ENCODE data around the gene ABHD12B. TPM values are rescaled to one million over a fixed set of nuclear protein-coding genes. Genes with fewer than 3 reads are reported as not detected.

Gene ABHD12B
- polyA plus RNA-seq, 3 donors = 0.45 to 0.54 TPM; not detected in 1

DNA sequence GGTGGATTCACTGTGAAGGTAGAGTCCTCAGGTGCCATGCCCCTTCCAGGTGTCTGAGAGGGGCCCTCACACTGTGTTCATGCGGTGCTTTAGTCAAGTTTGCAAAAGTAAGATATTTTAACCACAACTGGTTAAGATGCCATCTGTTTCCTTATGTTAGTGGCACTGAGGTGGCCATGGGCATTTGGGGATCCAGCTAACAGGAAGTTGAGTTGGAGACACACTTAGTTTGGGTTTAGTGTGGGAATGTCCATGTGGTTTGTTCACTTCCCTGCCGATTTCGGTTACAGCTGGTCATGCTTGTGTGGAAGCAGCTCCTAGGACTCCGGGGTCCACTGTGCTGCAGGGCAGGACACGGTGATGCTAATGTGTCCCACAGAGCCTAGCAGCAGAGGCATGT lies 17.3 kb upstream of the ABHD12B start:
- H3K4me1 ChIP-seq (ENCODE audit: control insufficient read depth in 1 of 2, insufficient read depth in 2 of 2, low read length in 2 of 2) = peaks cover 5 to 9% of the 10 kb centered on the region in 2 donors
- peak overlapping the region; percentile 6 for H2AFZ ChIP-seq (ENCODE audit: insufficient read depth, low read depth, low read length, poor library complexity, severe bottlenecking)
- Mint-ChIP-seq H3K9me3 (peaks cover 0 to 2% (median 0%) of the 10 kb centered on the region in 7 donors), H3K36me3 (no peaks in the 10 kb centered on the region), H3K27ac (peak overlapping the region in 1 of 7 donors; percentile 83), H3K27me3 (ENCODE audit: low read depth in 3 of 3) (peaks cover 0 to 4% (median 0%) of the 10 kb centered on the region in 3 donors), H3K4me1 (peaks cover 17% of the 10 kb centered on the region), H3K4me3 (no peak overlapping the region)
- H3K4me3 ChIP-seq (replicated peaks in 1 of 3; ENCODE audit: low read depth in 2 of 3, low read length in 3 of 3) = no peak overlapping the region
- no peak overlapping the region for H3K4me2 ChIP-seq (replicated peaks; ENCODE audit: extremely low read depth, low read length, poor library complexity, severe bottlenecking)
- H3K9me3 ChIP-seq (replicated peaks in 1 of 2; ENCODE audit: control insufficient read depth in 1 of 2, insufficient read depth in 1 of 2, low read length in 2 of 2) = no peaks in the 10 kb centered on the region
- no peak for TF ChIP-seq CTCF (IDR thresholded peaks at IDR 0.05)
- 0% methylated on average over 4 of the region's 5 CpGs for WGBS (ENCODE audit: insufficient coverage)
- no peak overlapping the region for H3K27ac ChIP-seq (ENCODE audit: low read depth in 1 of 2, low read length in 2 of 2)
- peak in 1 of 3 donors; percentile 15 for DNase-seq
- intact Hi-C loops (cut with micrococcal nuclease) = no loop called here
- H4K20me1 ChIP-seq (ENCODE audit: insufficient read depth, low read length) = no peaks in the 10 kb centered on the region
- H3K9ac ChIP-seq (ENCODE audit: insufficient read depth, low read length, poor library complexity, severe bottlenecking) = no peak overlapping the region
- H3K27me3 ChIP-seq (ENCODE audit: control insufficient read depth in 2 of 2, insufficient read depth in 2 of 2, low read length in 2 of 2) = no peaks in the 10 kb centered on the region
- no peaks in the 10 kb centered on the region for H3K79me2 ChIP-seq (ENCODE audit: insufficient read depth, low read length)
- H3K36me3 ChIP-seq (replicated peaks in 1 of 2; ENCODE audit: control insufficient read depth in 1 of 2, insufficient read depth in 2 of 2, low read length in 2 of 2) = no peaks in the 10 kb centered on the region

DNA sequence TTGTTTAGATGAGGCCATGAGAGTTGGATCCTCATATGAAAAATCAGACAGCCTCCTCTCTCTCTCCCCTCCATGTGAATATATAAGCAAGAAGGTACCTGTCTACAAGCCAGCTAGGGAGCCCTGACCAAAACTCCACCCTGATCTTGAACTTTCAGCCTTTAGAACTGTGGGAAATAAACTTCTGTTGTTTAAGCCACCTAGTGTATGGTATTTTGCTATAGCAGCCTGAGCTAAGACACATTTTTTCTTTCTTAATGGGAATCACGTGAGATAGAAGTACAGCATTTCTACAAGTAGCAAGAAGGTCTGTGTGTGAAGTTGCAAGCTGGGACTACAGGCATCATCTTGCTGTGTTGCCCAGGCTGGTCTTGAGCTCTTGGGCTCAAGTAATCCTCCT lies 16.3 kb upstream of the ABHD12B start:
- H3K9me3 Mint-ChIP-seq = peaks cover 0 to 2% (median 0%) of the 10 kb centered on the region in 7 donors
- intact Hi-C loops (cut with micrococcal nuclease) = no loop called here
- H3K36me3 ChIP-seq (replicated peaks in 1 of 2; ENCODE audit: control insufficient read depth in 1 of 2, insufficient read depth in 2 of 2, low read length in 2 of 2) = no peaks in the 10 kb centered on the region
- no peaks in the 10 kb centered on the region for H3K36me3 Mint-ChIP-seq
- no CpG with 5 or more reads among the region's 1 CpG for WGBS (ENCODE audit: insufficient coverage)
- peaks cover 8 to 12% of the 10 kb centered on the region in 2 donors for H3K4me1 ChIP-seq (ENCODE audit: control insufficient read depth in 1 of 2, insufficient read depth in 2 of 2, low read length in 2 of 2)
- H2AFZ ChIP-seq (ENCODE audit: insufficient read depth, low read depth, low read length, poor library complexity, severe bottlenecking) = no peak overlapping the region
- H3K4me3 Mint-ChIP-seq = no peak overlapping the region
- H3K79me2 ChIP-seq (ENCODE audit: insufficient read depth, low read length) = no peaks in the 10 kb centered on the region
- H4K20me1 ChIP-seq (ENCODE audit: insufficient read depth, low read length) = no peaks in the 10 kb centered on the region
- DNase-seq = no peak
- TF ChIP-seq CTCF (IDR thresholded peaks at IDR 0.05) = no peak
- H3K27me3 ChIP-seq (ENCODE audit: control insufficient read depth in 2 of 2, insufficient read depth in 2 of 2, low read length in 2 of 2) = no peaks in the 10 kb centered on the region
- no peak overlapping the region for H3K27ac ChIP-seq (ENCODE audit: low read depth in 1 of 2, low read length in 2 of 2)
- peaks cover 19% of the 10 kb centered on the region for H3K4me1 Mint-ChIP-seq
- H3K9ac ChIP-seq (ENCODE audit: insufficient read depth, low read length, poor library complexity, severe bottlenecking) = no peak overlapping the region
- H3K4me3 ChIP-seq (replicated peaks in 1 of 3; ENCODE audit: low read depth in 2 of 3, low read length in 3 of 3) = no peak overlapping the region
- H3K27ac Mint-ChIP-seq = no peak overlapping the region
- peaks cover 0 to 4% (median 0%) of the 10 kb centered on the region in 3 donors for H3K27me3 Mint-ChIP-seq (ENCODE audit: low read depth in 3 of 3)
- no peak overlapping the region for H3K4me2 ChIP-seq (replicated peaks; ENCODE audit: extremely low read depth, low read length, poor library complexity, severe bottlenecking)
- H3K9me3 ChIP-seq (replicated peaks in 1 of 2; ENCODE audit: control insufficient read depth in 1 of 2, insufficient read depth in 1 of 2, low read length in 2 of 2) = no peaks in the 10 kb centered on the region

Measured in CD14-positive monocyte (primary cell).